ENCODE data around the gene TMEM52. TPM values are rescaled to one million over a fixed set of nuclear protein-coding genes. Genes with fewer than 3 reads are reported as not detected.

Gene TMEM52
- total RNA-seq, 1 donor from 2014 or later: 1.4 TPM

GRCh38 chr1:1914101-1914970, 4.7 kb downstream of the TMEM52 start:
- DNase-seq (ENCODE audit: low read depth): no peak
- H3K4me2 ChIP-seq (ENCODE audit: low read length): no peak overlapping the region
- no peaks in the 10 kb centered on the region for H3K9me3 Mint-ChIP-seq (ENCODE audit: unreplicated experiment)

GRCh38 chr1:1911350-1912041, 7.6 kb downstream of the TMEM52 start:
- H3K4me3 Mint-ChIP-seq (ENCODE audit: unreplicated experiment): no peak overlapping the region
- no peak for FAIRE-seq
- no peaks in the 10 kb centered on the region for H3K36me3 ChIP-seq (ENCODE audit: insufficient read depth, low read length)
- no peaks in the 10 kb centered on the region for H4K20me1 ChIP-seq (ENCODE audit: insufficient read depth, low read length)
- H3K9ac ChIP-seq (ENCODE audit: low read length): no peak overlapping the region
- H3K4me2 ChIP-seq (ENCODE audit: low read length): no peak overlapping the region
- peaks cover 4% of the 10 kb centered on the region for H3K4me1 Mint-ChIP-seq (ENCODE audit: low read depth, unreplicated experiment)
- no peaks in the 10 kb centered on the region for H3K27me3 ChIP-seq (ENCODE audit: insufficient read depth, low read length)
- H3K4me3 ChIP-seq (ENCODE audit: insufficient read depth, low read depth, low read length): no peak overlapping the region
- H3K9me3 ChIP-seq (ENCODE audit: insufficient read depth, low read depth, low read length): no peaks in the 10 kb centered on the region
- H3K9me3 Mint-ChIP-seq (ENCODE audit: unreplicated experiment): no peaks in the 10 kb centered on the region
- no peak overlapping the region for H3K27ac Mint-ChIP-seq (ENCODE audit: unreplicated experiment)
- peaks cover 19% of the 10 kb centered on the region for H3K27me3 Mint-ChIP-seq (ENCODE audit: low read depth, unreplicated experiment)
- no peak overlapping the region for H2AFZ ChIP-seq (ENCODE audit: low read depth, low read length)
- TF ChIP-seq CTCF (IDR thresholded peaks at IDR 0.05; ENCODE audit: insufficient read depth, low read depth, low read length) (no peak), EZH2 (IDR thresholded peaks at IDR 0.05; ENCODE audit: insufficient read depth, low read length) (no peak)
- H3K79me2 ChIP-seq (ENCODE audit: insufficient read depth, low read length): peaks cover 4% of the 10 kb centered on the region
- no peak overlapping the region for H3K27ac ChIP-seq (ENCODE audit: low read depth, low read length)
- H3K4me1 ChIP-seq (ENCODE audit: insufficient read depth, low read length): peaks cover 12% of the 10 kb centered on the region
- no peak for DNase-seq (ENCODE audit: low read depth)
- H3K36me3 Mint-ChIP-seq (ENCODE audit: low read depth, unreplicated experiment): no peaks in the 10 kb centered on the region

More at GRCh38 chr1:1914101-1914970, 4.7 kb downstream of the TMEM52 start:
- no peak for FAIRE-seq
- Histone ChIP-seq H2AFZ (ENCODE audit: low read depth, low read length) (no peak overlapping the region), H3K27ac (ENCODE audit: low read depth, low read length) (no peak overlapping the region), H3K9ac (ENCODE audit: low read length) (no peak overlapping the region), H3K4me3 (ENCODE audit: insufficient read depth, low read depth, low read length) (no peak overlapping the region), H3K79me2 (ENCODE audit: insufficient read depth, low read length) (no peaks in the 10 kb centered on the region), H3K4me1 (ENCODE audit: insufficient read depth, low read length) (peaks cover 12% of the 10 kb centered on the region), H3K27me3 (ENCODE audit: insufficient read depth, low read length) (no peaks in the 10 kb centered on the region), H3K36me3 (ENCODE audit: insufficient read depth, low read length) (no peaks in the 10 kb centered on the region), H3K9me3 (ENCODE audit: insufficient read depth, low read depth, low read length) (no peaks in the 10 kb centered on the region), H4K20me1 (ENCODE audit: insufficient read depth, low read length) (no peaks in the 10 kb centered on the region)
- no peak overlapping the region for H3K4me3 Mint-ChIP-seq (ENCODE audit: unreplicated experiment)
- TF ChIP-seq EZH2 (IDR thresholded peaks at IDR 0.05; ENCODE audit: insufficient read depth, low read length) (no peak), CTCF (IDR thresholded peaks at IDR 0.05; ENCODE audit: insufficient read depth, low read depth, low read length) (no peak)
- peaks cover 31% of the 10 kb centered on the region for H3K27me3 Mint-ChIP-seq (ENCODE audit: low read depth, unreplicated experiment)
- no peak overlapping the region for H3K27ac Mint-ChIP-seq (ENCODE audit: unreplicated experiment)
- H3K36me3 Mint-ChIP-seq (ENCODE audit: low read depth, unreplicated experiment): no peaks in the 10 kb centered on the region
- H3K4me1 Mint-ChIP-seq (ENCODE audit: low read depth, unreplicated experiment): peaks cover 2% of the 10 kb centered on the region
